ENCODE results near the gene TNRC18.

The TNRC18 gene

GRCh38 chr7:5388905-5389433 lies 34.7 kb downstream of the TNRC18 start:
- Histone ChIP-seq H3K27me3 (ENCODE audit: control insufficient read depth, insufficient read depth, low read length) (peaks cover 2% of the 10 kb centered on the region), H3K4me3 (ENCODE audit: low read depth, low read length) (no peak overlapping the region), H3K36me3 (ENCODE audit: control insufficient read depth, insufficient read depth, low read length) (peaks cover 14% of the 10 kb centered on the region), H3K4me1 (ENCODE audit: control insufficient read depth, insufficient read depth, low read length) (peaks cover 2% of the 10 kb centered on the region), H3K9ac (ENCODE audit: low read depth, low read length) (no peak overlapping the region), H3K9me3 (ENCODE audit: control insufficient read depth, insufficient read depth, low read length) (no peaks in the 10 kb centered on the region)

DNA sequence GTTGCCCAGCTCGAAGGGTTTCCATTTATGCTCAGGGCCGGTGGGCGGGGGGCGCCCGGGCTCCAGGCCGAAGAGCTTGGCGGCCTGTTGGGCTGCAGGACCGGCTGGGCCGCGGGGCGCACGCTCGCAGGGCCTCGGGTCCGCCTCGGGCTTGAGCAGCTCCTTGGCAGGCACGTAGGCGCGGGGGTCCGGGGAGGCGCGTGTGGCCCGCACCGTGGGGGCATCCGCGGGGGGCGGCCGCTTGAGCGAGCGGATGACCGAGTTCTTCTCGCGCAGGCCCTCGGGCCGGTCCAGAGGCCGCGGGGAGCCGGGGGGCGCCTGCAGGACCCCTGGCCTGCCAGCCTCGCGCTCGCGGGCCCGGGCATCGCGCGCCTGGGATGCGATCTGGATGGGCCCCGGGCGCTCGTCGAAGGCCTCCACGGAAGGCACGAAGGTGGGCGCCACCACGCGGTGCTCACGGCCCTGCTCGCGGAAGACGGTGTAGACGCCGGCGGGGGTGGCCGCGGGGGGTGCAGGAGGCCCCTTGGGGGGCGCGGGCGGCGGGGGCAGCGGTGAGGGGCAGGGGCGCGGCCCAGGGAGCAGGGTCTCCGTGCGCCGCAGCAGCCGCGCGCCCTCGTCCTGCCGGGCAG lies 35.2 kb downstream of the TNRC18 start:
- H3K9ac ChIP-seq (ENCODE audit: low read depth, low read length), result no peak overlapping the region
- no peak overlapping the region for H3K4me3 ChIP-seq (ENCODE audit: low read depth, low read length)
- H3K36me3 ChIP-seq (ENCODE audit: control insufficient read depth, insufficient read depth, low read length), result peaks cover 9% of the 10 kb centered on the region
- peaks cover 2% of the 10 kb centered on the region for H3K27me3 ChIP-seq (ENCODE audit: control insufficient read depth, insufficient read depth, low read length)
- peaks cover 2% of the 10 kb centered on the region for H3K4me1 ChIP-seq (ENCODE audit: control insufficient read depth, insufficient read depth, low read length)
- H3K9me3 ChIP-seq (ENCODE audit: control insufficient read depth, insufficient read depth, low read length), result no peaks in the 10 kb centered on the region

- peaks cover 2% of the 10 kb centered on the region for H3K27me3 ChIP-seq (ENCODE audit: control insufficient read depth, insufficient read depth, low read length)
- no peak overlapping the region for H3K9ac ChIP-seq (ENCODE audit: low read depth, low read length)
- peaks cover 6% of the 10 kb centered on the region for H3K36me3 ChIP-seq (ENCODE audit: control insufficient read depth, insufficient read depth, low read length)
- no peaks in the 10 kb centered on the region for H3K9me3 ChIP-seq (ENCODE audit: control insufficient read depth, insufficient read depth, low read length)
- H3K4me3 ChIP-seq (ENCODE audit: low read depth, low read length), result no peak overlapping the region
- peaks cover 2% of the 10 kb centered on the region for H3K4me1 ChIP-seq (ENCODE audit: control insufficient read depth, insufficient read depth, low read length)
These were observed 35.9 kb downstream of the TNRC18 start for GRCh38 chr7:5387711-5388245.

GRCh38 chr7:5384618-5385017 lies 39.0 kb downstream of the TNRC18 start:
- Histone ChIP-seq H3K36me3 (ENCODE audit: control insufficient read depth, insufficient read depth, low read length) (peaks cover 6% of the 10 kb centered on the region), H3K4me3 (ENCODE audit: low read depth, low read length) (no peak overlapping the region), H3K9me3 (ENCODE audit: control insufficient read depth, insufficient read depth, low read length) (no peaks in the 10 kb centered on the region), H3K27me3 (ENCODE audit: control insufficient read depth, insufficient read depth, low read length) (peaks cover 2% of the 10 kb centered on the region), H3K4me1 (ENCODE audit: control insufficient read depth, insufficient read depth, low read length) (peaks cover 2% of the 10 kb centered on the region), H3K9ac (ENCODE audit: low read depth, low read length) (no peak overlapping the region)

DNA sequence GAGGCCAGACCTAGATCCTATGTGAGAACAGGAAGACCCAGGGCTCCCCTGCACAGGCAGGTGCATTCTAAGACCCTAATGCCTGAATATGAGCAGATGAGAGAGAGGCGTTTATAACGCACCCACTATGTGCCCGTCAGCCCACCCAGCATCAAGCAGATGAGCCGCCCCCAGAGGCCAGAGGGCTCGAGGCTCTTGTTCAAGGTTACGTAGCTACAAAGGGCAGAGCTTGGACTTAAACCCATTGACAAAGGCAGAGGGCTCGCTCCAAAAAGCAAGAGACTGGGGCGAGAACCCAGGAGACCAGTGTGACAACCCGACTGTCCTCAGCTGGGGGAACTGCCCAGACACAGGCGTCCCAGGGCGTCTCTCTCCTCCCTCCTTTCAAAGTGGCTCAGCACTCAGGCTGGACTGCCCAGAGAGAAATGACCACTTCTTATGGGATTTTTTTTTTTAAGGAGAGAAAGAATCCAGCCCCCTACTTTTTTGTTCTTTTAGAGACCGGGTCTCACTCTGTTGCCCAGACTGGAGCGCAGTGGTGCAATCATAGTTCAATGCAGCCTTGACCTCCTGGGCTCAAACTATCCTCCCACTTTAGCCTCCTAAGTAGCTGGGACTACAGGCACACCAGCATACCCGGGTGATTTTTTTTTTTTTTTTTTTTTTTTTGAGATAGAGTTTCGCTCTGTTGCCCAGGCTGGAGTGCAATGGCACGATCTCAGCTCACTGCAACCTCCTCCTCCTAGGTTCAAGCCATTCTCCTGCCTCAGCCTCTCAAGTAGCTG lies 40.1 kb downstream of the TNRC18 start:
- H3K9me3 ChIP-seq (ENCODE audit: control insufficient read depth, insufficient read depth, low read length), result no peaks in the 10 kb centered on the region
- H3K36me3 ChIP-seq (ENCODE audit: control insufficient read depth, insufficient read depth, low read length), result peaks cover 6% of the 10 kb centered on the region
- peaks cover 2% of the 10 kb centered on the region for H3K4me1 ChIP-seq (ENCODE audit: control insufficient read depth, insufficient read depth, low read length)
- no peak overlapping the region for H3K9ac ChIP-seq (ENCODE audit: low read depth, low read length)
- H3K4me3 ChIP-seq (ENCODE audit: low read depth, low read length), result no peak overlapping the region
- H3K27me3 ChIP-seq (ENCODE audit: control insufficient read depth, insufficient read depth, low read length), result peaks cover 2% of the 10 kb centered on the region

GRCh38 chr7:5382281-5382892 lies 41.2 kb downstream of the TNRC18 start:
- Histone ChIP-seq H3K36me3 (ENCODE audit: control insufficient read depth, insufficient read depth, low read length) (peaks cover 6% of the 10 kb centered on the region), H3K9ac (ENCODE audit: low read depth, low read length) (no peak overlapping the region), H3K4me1 (ENCODE audit: control insufficient read depth, insufficient read depth, low read length) (peaks cover 2% of the 10 kb centered on the region), H3K4me3 (ENCODE audit: low read depth, low read length) (no peak overlapping the region), H3K9me3 (ENCODE audit: control insufficient read depth, insufficient read depth, low read length) (no peaks in the 10 kb centered on the region), H3K27me3 (ENCODE audit: control insufficient read depth, insufficient read depth, low read length) (peaks cover 2% of the 10 kb centered on the region)

- Histone ChIP-seq H3K27me3 (ENCODE audit: control insufficient read depth, insufficient read depth, low read length) (no peaks in the 10 kb centered on the region), H3K36me3 (ENCODE audit: control insufficient read depth, insufficient read depth, low read length) (peaks cover 3% of the 10 kb centered on the region), H3K4me1 (ENCODE audit: control insufficient read depth, insufficient read depth, low read length) (peaks cover 2% of the 10 kb centered on the region), H3K9ac (ENCODE audit: low read depth, low read length) (no peak overlapping the region), H3K4me3 (ENCODE audit: low read depth, low read length) (no peak overlapping the region), H3K9me3 (ENCODE audit: control insufficient read depth, insufficient read depth, low read length) (no peaks in the 10 kb centered on the region)
These were observed 42.4 kb downstream of the TNRC18 start for GRCh38 chr7:5381071-5381772.

GRCh38 chr7:5380350-5381070 lies 43.1 kb downstream of the TNRC18 start:
- Histone ChIP-seq H3K4me1 (ENCODE audit: control insufficient read depth, insufficient read depth, low read length) (peaks cover 2% of the 10 kb centered on the region), H3K4me3 (ENCODE audit: low read depth, low read length) (no peak overlapping the region), H3K9ac (ENCODE audit: low read depth, low read length) (no peak overlapping the region), H3K27me3 (ENCODE audit: control insufficient read depth, insufficient read depth, low read length) (no peaks in the 10 kb centered on the region), H3K9me3 (ENCODE audit: control insufficient read depth, insufficient read depth, low read length) (no peaks in the 10 kb centered on the region), H3K36me3 (ENCODE audit: control insufficient read depth, insufficient read depth, low read length) (peaks cover 3% of the 10 kb centered on the region)

DNA sequence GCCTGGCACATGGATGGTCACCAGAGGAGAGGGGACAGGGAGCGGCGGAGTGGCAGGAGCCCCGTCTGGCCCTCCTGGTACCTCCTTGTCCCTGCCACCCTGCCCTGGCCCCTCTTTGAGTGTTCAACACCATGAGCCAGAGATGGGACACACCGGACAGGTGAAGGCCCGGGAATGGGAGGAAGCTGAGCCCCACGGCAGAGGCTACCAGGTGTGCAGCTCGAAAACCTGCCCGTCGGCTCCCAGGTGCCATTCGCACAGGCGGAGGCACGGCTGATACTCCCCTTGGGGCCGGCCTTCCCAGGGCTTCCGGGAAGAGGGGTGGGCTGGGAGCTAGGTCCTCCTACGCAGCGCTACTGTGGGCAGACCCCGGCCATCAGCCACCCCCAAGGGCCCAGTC lies 44.1 kb downstream of the TNRC18 start:
- no peak overlapping the region for H3K9ac ChIP-seq (ENCODE audit: low read depth, low read length)
- no peaks in the 10 kb centered on the region for H3K9me3 ChIP-seq (ENCODE audit: control insufficient read depth, insufficient read depth, low read length)
- no peak overlapping the region for H3K4me3 ChIP-seq (ENCODE audit: low read depth, low read length)
- no peaks in the 10 kb centered on the region for H3K27me3 ChIP-seq (ENCODE audit: control insufficient read depth, insufficient read depth, low read length)
- H3K36me3 ChIP-seq (ENCODE audit: control insufficient read depth, insufficient read depth, low read length), result no peaks in the 10 kb centered on the region
- peaks cover 2% of the 10 kb centered on the region for H3K4me1 ChIP-seq (ENCODE audit: control insufficient read depth, insufficient read depth, low read length)

- Histone ChIP-seq H3K4me3 (ENCODE audit: low read depth, low read length) (no peak overlapping the region), H3K9me3 (ENCODE audit: control insufficient read depth, insufficient read depth, low read length) (no peaks in the 10 kb centered on the region), H3K9ac (ENCODE audit: low read depth, low read length) (no peak overlapping the region), H3K4me1 (ENCODE audit: control insufficient read depth, insufficient read depth, low read length) (no peaks in the 10 kb centered on the region), H3K36me3 (ENCODE audit: control insufficient read depth, insufficient read depth, low read length) (peaks cover 8% of the 10 kb centered on the region), H3K27me3 (ENCODE audit: control insufficient read depth, insufficient read depth, low read length) (no peaks in the 10 kb centered on the region)
These were observed 45.8 kb downstream of the TNRC18 start for GRCh38 chr7:5377816-5378215.

GRCh38 chr7:5377279-5377678 lies 46.4 kb downstream of the TNRC18 start:
- Histone ChIP-seq H3K4me3 (ENCODE audit: low read depth, low read length) (no peak overlapping the region), H3K4me1 (ENCODE audit: control insufficient read depth, insufficient read depth, low read length) (no peaks in the 10 kb centered on the region), H3K36me3 (ENCODE audit: control insufficient read depth, insufficient read depth, low read length) (peaks cover 8% of the 10 kb centered on the region)

More at GRCh38 chr7:5377279-5377678, 46.4 kb downstream of the TNRC18 start:
- Histone ChIP-seq H3K9ac (ENCODE audit: low read depth, low read length) (no peak overlapping the region), H3K9me3 (ENCODE audit: control insufficient read depth, insufficient read depth, low read length) (no peaks in the 10 kb centered on the region), H3K27me3 (ENCODE audit: control insufficient read depth, insufficient read depth, low read length) (no peaks in the 10 kb centered on the region)

Data from iPS-15b (cell line).